GM12874 (cell line): ENCODE measurements around the gene PTPRA.

Source experiments
- CTCF ChIP-seq: IDR thresholded peaks from 2 replicates; pipeline ENCODE4 v1.5.1; 2011; ENCODE audit warnings: low read depth, mild to moderate bottlenecking, control low read depth, low read length, moderate library complexity; ENCODE audit not compliant: insufficient read depth

Gene PTPRA

DNA sequence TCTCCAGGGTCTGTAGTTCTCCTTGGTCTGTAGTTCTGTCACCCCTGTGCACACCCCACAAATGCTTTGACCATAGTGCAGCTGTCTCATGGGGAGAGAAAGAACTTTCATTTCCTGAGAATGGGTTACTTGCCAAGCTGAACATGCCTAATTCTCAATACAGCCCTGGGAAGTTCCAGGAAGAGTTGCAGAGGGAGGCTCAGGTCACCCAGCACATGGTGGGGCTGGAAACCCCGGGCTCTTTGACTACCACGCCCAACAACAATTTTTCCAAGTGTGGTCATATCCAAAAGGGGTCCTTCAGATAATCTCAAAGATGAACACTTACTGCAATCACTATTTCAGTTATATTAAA is 2.2 kb upstream of the PTPRA start:
- TF ChIP-seq CTCF = no peak

GRCh38 chr20:2871661-2872458 is 1.4 kb upstream of the PTPRA start:
- TF ChIP-seq CTCF = no peak

DNA sequence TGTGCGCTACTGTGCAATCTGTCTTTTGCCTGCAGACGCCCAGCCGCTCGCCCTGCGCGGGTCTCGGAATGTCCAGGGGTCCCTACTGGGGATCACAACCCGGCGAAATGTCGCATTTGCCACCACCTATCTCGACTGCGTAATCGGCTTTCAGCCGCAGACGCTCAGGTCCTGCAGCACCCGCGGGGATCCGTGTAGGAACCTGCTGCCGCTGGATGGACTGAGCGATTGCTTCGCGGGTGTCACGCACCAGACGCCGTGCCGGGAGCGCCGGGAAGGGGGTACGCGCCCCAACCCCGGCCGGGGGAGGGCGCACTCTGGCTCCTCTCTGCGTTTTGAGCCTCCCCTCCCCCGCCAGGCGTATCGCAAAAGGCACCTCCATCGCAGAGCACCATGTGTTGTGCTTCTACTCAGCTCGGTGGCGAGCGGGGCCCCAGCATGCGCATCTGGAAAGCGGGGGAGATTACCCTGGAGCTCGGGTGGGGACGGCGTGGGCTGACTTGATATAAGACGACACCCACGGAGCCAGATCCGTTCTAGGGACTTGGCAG is 747 bp upstream of the PTPRA start:
- peak; percentile 73 for TF ChIP-seq CTCF

- no peak for TF ChIP-seq CTCF
Measured at GRCh38 chr20:2873747-2874041, 413 bp downstream of the PTPRA start.

DNA sequence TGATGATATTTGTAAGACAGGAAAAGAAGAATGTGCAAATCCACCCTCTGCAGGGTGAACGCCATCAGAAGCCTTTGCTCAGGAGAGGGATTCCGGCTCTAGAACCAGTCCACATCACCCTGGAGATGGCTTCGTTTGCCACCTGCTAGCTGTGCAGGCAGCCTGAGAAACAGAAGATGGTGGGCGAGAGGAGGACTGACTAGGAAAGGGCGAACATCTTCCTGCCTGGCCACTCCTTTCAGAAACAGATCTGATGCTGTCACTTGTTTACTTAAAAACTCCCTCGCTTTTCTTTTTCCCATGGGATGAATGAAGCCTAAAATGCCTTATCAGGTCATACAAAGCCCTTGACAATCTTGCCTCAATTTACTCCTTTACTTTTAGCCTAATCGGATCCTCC is 1.2 kb downstream of the PTPRA start:
- no peak for TF ChIP-seq CTCF

- no peak for TF ChIP-seq CTCF
Measured at GRCh38 chr20:2875690-2876203, 2.5 kb downstream of the PTPRA start.

- TF ChIP-seq CTCF = no peak
Measured at GRCh38 chr20:2878515-2878914, 5.2 kb downstream of the PTPRA start.
